Stimulated activated CD8-positive, alpha-beta memory T cell treated with anti-CD3 and anti-CD28 coated beads, Interleukin-2, amount 100 ng/mL, for 48 hours (primary cell): ENCODE data around the gene PDE4D.

Experiments
- DNase-seq, 2 donors: peaks; one replicate each; pipeline ENCODE4 v3.0.0-alpha.2; 2020; ENCODE audit warnings: low read depth in 2 of 2

Gene PDE4D

GRCh38 chr5:59838989-59839388 is 54.5 kb downstream of the PDE4D start:
- DNase-seq = no peak

DNA sequence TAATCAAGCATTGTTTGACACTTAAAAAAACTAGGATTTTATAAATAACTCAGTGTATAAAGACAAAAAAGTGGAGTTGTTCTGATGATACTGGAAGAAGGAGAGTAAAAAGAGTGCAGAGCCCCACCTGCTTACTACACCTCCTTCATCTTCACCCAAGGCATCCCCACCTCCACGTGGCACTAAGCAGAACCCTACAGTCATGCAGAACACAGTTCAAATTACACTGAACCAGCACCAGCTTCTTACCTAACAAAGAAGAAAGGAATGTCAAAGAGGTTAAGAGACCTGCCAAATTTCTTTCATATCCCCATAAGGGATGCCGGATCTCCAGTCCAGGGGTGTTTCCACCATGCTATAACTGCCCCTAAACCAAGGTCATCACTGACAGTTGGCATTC is 55.5 kb downstream of the PDE4D start:
- no peak for DNase-seq

GRCh38 chr5:59837071-59837470 is 56.5 kb downstream of the PDE4D start:
- DNase-seq = no peak

DNA sequence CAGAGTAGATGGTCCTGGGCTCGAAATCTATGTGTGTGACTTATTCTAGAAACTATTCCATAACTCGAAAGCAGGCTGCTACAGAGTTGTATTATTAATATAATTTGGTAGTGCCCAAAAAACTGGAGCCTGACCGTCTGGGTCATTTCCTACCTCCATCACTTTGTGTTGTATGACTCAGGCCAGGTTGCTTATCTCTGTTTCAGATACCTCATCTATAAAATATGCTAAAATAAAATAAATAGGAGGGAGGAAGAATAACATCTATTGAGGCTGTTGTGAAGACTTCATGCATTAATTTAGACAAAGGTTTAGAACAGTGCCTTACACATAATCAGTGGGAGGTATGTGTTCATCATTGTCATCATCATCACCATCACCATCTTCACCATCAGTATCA is 57.7 kb downstream of the PDE4D start:
- no peak for DNase-seq

- no peak for DNase-seq
Measured at GRCh38 chr5:59833448-59833847, 60.1 kb downstream of the PDE4D start.

GRCh38 chr5:59832577-59833301 is 60.8 kb downstream of the PDE4D start:
- DNase-seq = no peak

DNA sequence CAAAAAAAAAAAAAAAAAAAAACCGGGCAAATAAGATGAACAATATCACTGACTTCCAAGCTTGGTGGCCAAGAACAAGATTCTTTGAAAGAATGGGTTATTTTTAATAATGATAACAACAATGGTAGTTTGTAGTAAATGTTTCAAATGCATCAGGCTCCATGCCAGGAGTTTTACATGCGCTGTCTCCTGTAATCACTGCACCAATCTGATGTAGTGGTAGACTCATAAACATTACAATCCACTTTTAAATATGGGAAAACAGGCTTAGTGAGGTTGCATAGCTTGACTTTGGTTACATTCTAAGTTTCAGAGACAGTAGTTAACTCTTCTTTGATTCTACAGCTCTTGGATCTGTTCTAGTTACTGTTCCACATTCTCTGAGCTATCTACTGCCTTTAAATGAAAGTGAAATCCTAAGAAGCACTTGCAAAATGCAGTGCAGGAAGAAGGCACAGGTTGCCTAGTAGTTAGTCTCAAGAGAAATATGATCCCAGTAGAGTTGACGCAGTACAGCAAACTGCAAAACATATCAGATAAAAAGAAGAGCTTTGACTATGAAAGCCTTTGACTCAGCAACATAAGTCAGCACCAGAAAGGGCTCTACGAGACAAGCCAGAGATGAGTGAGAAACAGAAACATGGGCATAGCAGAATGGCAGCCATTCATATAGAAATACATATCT is 62.1 kb downstream of the PDE4D start:
- DNase-seq = no peak

- no peak for DNase-seq
Measured at GRCh38 chr5:59830536-59831200, 62.9 kb downstream of the PDE4D start.

- no peak for DNase-seq
Measured at GRCh38 chr5:59829922-59830321, 63.6 kb downstream of the PDE4D start.

DNA sequence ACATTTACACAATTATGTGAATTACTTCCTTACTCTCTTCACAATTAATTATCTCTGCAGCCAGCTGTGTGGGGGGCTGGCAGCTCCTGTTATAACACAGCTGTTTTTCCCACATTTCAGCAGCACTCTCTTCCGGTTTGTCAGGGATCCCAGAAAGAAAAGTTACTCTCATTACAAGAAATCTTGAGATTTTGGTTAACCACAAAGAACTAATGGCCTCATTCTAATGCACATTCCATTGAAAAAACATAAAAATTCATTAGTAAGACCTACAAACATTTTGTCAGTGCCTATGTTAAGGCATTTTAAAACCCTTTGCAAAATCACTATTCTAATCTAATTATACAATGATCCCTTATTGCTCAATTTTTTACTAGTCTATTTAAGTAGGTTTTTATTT is 64.1 kb downstream of the PDE4D start:
- no peak for DNase-seq

DNA sequence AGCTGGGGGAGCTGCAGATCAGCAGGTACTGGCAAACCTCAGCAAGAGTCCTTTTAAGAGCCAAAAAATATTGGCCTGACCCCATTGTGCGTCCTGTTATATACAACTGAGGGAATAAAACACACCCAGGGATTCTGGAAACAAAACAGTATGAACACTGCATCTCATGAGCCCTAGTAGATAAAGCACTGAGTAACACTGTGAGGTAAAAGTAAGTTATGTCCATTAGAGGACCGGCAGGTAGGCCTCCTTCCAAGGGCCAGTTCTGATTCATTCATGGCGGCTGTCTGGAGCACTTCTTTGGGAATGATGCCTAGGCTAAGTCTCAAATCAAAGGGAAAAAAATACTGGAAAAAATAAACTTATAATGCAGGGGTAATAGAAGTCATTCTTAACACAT is 64.9 kb downstream of the PDE4D start:
- DNase-seq = no peak

- DNase-seq = no peak
Measured at GRCh38 chr5:59826996-59827395, 66.5 kb downstream of the PDE4D start.

GRCh38 chr5:59823420-59823819 is 70.1 kb downstream of the PDE4D start:
- no peak for DNase-seq

DNA sequence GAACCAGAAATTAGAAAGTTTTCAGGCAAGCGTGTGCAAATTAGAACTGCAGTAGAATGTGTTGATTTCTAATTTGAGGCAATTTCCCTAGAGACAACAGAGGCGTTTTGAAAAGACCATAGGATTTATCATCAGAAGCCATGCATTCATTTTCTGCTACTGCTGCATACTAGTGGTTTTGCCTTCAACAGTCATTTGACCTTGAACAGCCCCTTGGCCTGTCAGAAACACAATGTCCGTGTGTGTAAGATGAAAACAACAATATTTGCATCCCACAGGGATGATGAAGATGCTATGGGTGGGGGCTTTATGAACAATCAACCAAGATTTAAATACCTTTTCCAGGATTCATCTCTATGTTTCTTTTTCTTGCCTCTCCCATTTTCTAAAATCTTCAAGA is 73.7 kb downstream of the PDE4D start:
- DNase-seq = no peak

DNA sequence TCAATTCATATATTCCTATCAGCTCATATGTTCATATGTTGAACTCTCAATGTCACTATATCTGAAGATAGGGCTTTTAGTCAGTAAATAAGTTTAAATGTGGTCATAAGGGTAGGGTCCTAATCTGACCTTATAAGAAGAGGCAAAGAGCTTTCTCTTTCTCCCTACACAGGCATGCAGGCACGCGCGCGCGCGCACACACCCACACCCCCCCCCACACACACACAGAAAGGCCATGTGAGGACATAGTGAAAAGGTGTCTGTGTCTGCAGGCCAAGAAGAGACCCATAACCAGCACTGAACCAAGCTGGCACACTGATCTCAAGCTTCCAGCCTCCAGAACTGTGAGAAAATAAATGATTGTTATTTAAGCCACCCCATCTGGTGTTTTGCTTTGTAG is 76.0 kb downstream of the PDE4D start:
- no peak for DNase-seq

DNA sequence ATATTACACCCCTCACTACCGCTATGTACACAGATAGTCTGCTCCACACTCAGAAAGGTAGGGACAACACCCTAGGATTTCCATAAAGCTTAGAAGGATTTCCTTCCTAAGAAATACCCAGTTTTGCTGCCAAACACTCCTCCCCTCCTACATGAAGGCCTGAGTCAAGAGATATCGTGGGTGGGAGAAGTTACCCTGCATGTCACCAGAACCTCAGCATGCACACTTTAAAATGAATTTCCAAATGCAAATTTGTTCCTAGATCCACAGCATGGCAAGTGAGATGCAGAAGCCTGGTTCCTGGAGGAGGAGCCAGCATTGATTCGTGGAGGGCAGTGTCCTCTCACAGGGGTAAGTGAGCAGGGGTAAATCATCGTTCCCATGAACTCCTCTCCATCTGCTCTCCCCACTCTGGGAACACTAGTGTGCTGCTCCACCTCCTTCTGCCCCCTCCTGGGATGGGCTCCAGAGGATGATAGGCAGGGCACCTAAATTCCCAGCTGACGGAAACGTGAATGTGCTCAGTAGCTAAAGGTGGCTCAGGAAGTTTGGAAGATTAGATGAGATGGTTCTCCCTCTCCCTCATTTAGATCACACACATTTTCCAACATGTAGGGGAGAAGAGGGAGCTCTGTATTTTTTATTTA is 76.7 kb downstream of the PDE4D start:
- DNase-seq = no peak

- no peak for DNase-seq
Measured at GRCh38 chr5:59814537-59814872, 79.0 kb downstream of the PDE4D start.

DNA sequence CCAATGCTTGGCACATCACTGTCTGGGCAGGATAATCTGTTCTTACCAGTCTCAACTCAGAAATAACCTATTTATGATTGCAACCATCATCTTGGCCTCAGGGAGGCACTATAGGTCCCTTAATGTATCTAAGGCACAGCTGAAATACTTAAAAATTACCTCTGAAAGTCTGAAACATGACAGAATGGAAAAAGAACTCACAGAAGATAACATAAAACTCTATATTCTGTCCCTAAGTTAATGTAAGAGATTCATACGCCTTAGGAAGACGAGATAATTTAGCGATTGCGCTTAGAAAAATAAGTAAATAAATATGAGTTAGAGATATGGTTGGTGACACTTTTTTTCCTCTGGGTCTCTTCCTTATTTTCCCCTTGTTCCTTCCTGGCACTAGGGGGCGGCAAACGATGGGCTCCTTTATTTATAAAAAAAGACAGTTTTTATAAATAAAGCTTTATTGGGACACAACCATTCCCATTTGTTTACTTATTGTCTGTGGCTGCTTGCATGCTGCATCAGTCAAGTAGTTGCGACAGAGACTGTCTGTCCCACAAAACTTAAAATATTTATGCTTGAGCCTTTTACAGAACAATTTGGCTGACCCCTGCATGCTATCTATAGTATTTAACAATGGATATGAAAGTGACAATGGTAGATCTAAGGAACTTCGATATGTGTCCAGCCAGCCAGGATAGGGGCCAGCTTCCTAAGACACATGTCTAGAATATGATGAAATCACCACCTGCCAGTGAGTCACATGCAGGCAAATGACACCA is 79.6 kb downstream of the PDE4D start:
- no peak for DNase-seq

GRCh38 chr5:59810041-59810440 is 83.5 kb downstream of the PDE4D start:
- peak; percentile 33 to 47 for DNase-seq

GRCh38 chr5:59807806-59808205 is 85.7 kb downstream of the PDE4D start:
- DNase-seq = no peak

- no peak for DNase-seq
Measured at GRCh38 chr5:59800347-59800893, 93.1 kb downstream of the PDE4D start.
